ENCODE data around the gene PLCH2. TPM values are rescaled to one million over a fixed set of nuclear protein-coding genes. Genes with fewer than 3 reads are reported as not detected.
A peak's percentile ranks its signal among the peaks of the same experiment; 100 is the strongest.
"Not testable (repeated sequence)": the region's sequence is repeated elsewhere in the genome, so short reads cannot be mapped to it uniquely, and the experiment has no call there.

Gene PLCH2
- total RNA-seq, 4 donors from 2014 or later: not detected

DNA sequence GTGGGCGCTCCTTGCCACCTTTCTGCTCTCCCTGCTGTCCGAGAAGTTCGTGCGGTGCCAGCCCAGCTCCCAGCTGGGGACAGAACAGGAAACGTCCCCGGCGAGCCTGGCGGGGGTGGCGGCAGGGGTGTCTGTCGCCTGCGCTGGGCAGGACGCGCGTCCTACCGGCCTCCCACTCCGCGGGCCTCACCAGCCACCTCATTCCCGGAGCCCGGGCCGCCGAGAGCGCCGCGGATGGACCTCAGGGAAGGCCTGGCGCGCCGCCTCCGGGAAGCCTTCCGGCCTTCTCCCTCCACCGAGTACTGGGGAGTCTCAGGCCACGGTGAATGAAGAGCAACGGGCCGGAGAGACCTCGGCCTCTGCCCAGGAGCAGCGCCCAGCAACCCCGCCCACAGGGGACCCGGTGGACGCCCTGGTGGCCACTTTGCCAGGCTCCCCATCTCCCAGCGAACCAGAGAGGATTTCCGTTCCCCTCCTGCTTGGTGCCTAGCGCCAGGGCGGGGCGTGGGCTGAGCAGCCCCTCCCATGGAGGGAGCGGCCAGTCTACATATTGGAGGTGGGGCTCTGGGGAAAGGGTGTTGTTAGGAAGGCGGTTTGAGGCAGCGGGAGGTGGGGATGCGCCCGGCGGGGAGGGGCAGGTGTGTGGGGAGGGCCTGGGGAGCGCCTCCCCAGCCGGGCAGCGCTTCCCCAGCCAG lies 70.6 kb downstream of the PLCH2 start:
- peak; percentile 58 to 68 for DNase-seq
- peaks cover 12 to 29% (median 26%) of the 10 kb centered on the region in 3 donors for H3K27me3 ChIP-seq
- TF ChIP-seq POLR2A (IDR thresholded peaks at IDR 0.05): peak; percentile 21 to 48
- TF ChIP-seq, protein P1, sequence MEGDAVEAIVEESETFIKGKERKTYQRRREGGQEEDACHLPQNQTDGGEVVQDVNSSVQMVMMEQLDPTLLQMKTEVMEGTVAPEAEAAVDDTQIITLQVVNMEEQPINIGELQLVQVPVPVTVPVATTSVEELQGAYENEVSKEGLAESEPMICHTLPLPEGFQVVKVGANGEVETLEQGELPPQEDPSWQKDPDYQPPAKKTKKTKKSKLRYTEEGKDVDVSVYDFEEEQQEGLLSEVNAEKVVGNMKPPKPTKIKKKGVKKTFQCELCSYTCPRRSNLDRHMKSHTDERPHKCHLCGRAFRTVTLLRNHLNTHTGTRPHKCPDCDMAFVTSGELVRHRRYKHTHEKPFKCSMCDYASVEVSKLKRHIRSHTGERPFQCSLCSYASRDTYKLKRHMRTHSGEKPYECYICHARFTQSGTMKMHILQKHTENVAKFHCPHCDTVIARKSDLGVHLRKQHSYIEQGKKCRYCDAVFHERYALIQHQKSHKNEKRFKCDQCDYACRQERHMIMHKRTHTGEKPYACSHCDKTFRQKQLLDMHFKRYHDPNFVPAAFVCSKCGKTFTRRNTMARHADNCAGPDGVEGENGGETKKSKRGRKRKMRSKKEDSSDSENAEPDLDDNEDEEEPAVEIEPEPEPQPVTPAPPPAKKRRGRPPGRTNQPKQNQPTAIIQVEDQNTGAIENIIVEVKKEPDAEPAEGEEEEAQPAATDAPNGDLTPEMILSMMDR (IDR thresholded peaks at IDR 0.05 in 4 of 5, conservative IDR thresholded peaks at IDR 0.05 in 1 of 5): peak in 2 of 5 experiments; percentile 11 to 19
- no peaks in the 10 kb centered on the region for H3K36me3 ChIP-seq
- peak overlapping the region; percentile 53 to 63 (median 56) for H3K4me3 ChIP-seq
- peak; percentile 31 to 60 for ATAC-seq
- peaks cover 14 to 35% of the 10 kb centered on the region in 2 donors for H3K4me1 ChIP-seq
- in situ Hi-C loops (cut with MboI; ENCODE audit: low sequenced_read_pairs in 4 of 4) (loop anchor here (10.0 to 25.0 kb wide), 2 partner anchors 132 to 334 kb away; partner anchors contain the start of gene PEX10 (in 4 of the 4)), intact Hi-C loops (cut with DNase I; ENCODE audit: low total_unique reads) (loop anchor here (2.0 to 10.0 kb wide), 3 partner anchors 18 to 349 kb away; no protein-coding TSS in a partner anchor)
- H3K27ac ChIP-seq: peak overlapping the region; percentile 86 to 94 (median 88)
- H3K9me3 ChIP-seq: no peaks in the 10 kb centered on the region

DNA sequence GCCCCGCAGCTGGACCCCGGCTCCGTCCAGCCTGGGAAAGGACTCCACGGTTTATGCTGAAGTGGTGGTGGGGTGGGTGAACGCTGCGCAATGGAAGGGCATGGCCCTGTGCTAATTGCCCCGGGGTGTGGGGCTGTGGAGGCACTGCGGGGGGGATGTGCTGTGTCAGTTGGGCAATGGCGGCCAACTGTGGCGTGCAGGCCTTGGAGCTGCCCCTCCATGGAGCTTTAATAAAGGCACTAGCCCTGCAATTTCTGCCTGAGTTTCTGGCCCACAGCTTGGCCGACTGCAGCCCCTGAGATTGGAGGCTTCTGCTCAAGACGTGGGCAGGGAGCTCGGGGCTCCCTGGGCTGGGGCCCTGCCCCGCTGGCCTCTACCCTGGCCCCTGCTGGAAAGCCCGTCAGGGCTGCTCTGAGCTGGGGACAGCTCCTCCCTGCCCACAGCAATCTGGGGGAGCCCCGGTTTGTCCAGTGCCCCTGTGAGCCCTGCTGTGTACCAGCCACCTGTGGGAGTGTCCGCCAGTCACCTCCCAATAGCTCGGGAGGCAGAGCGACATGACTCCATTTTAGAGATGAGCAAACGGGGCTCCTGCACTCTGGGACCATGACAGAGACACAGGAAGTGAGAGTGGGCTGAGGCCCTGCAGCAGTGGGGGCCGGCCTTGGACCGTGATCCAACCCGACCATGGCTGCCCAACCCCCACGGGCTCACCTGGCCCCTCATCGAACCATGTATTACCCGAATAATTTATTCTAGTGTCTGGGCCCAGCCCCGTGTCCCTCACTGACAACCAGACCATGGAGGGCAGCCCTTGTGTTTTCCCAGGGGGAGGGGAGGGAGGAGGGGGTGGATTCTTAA lies 71.3 kb downstream of the PLCH2 start:
- DNase-seq (no peak), ATAC-seq (peak in 1 of 2 donors; percentile 2)
- Histone ChIP-seq H3K9me3 (no peaks in the 10 kb centered on the region), H3K27ac (peak overlapping the region; percentile 86 to 94 (median 88)), H3K4me3 (peak overlapping the region; percentile 53 to 63 (median 56)), H3K36me3 (no peaks in the 10 kb centered on the region), H3K4me1 (peaks cover 14 to 35% of the 10 kb centered on the region in 2 donors), H3K27me3 (peaks cover 10 to 26% (median 25%) of the 10 kb centered on the region in 3 donors)
- intact Hi-C loops (cut with DNase I; ENCODE audit: low total_unique reads) (loop anchor here (1.0 to 10.0 kb wide), 5 partner anchors 19 to 350 kb away; no protein-coding TSS in a partner anchor), in situ Hi-C loops (cut with MboI; ENCODE audit: low sequenced_read_pairs in 4 of 4) (loop anchor here (10.0 to 25.0 kb wide), 2 partner anchors 133 to 335 kb away; partner anchors contain the start of gene PEX10 (in 4 of the 4))
- TF ChIP-seq, protein P1 (IDR thresholded peaks at IDR 0.05 in 4 of 5, conservative IDR thresholded peaks at IDR 0.05 in 1 of 5): no peak
- TF ChIP-seq POLR2A (IDR thresholded peaks at IDR 0.05): peak in 1 of 2 donors; percentile 5

DNA sequence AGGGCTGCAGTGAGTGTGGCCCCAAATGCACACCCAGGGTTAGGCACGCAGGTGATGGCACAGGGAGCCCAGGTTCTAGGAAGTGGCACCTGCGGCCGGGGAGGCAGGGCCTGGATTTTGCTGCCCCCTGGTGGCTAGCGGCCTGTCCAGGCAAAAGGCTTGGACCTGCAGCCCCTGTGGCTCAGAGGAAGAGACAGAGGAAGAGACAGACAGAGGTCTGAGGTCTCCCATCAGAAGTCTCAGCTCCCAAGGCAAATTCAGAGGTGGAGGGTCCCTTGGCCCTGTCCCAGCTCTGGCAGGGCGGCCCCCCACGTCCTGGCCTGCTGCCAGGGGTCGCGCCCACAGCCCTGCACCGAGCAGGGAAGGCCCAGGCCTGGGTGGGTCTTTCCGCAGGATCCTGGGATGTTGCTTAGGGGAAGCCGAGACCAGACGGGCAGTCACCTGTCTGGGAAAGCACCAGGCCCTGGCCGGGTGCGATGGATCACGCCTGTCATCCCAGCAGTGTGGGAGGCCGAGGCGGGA lies 72.0 kb downstream of the PLCH2 start:
- ATAC-seq (peak; percentile 58 to 64), DNase-seq (peak; percentile 61 to 69)
- H3K4me3 ChIP-seq: peak overlapping the region; percentile 44 to 65 (median 55)
- peaks cover 10 to 25% (median 22%) of the 10 kb centered on the region in 3 donors for H3K27me3 ChIP-seq
- intact Hi-C loops (cut with DNase I; ENCODE audit: low total_unique reads): loop anchor here (1.0 to 10.0 kb wide), 4 partner anchors 37 to 351 kb away; no protein-coding TSS in a partner anchor
- no peaks in the 10 kb centered on the region for H3K36me3 ChIP-seq
- peaks cover 14 to 35% of the 10 kb centered on the region in 2 donors for H3K4me1 ChIP-seq
- in situ Hi-C loops (cut with MboI; ENCODE audit: low sequenced_read_pairs in 4 of 4): loop anchor here (10.0 to 25.0 kb wide), 2 partner anchors 133 to 336 kb away; partner anchors contain the start of gene PEX10 (in 4 of the 4)
- H3K27ac ChIP-seq: peak overlapping the region; percentile 86 to 94 (median 88)
- TF ChIP-seq, protein P1 (IDR thresholded peaks at IDR 0.05 in 4 of 5, conservative IDR thresholded peaks at IDR 0.05 in 1 of 5): peak; percentile 86 to 98 (median 96)
- TF ChIP-seq POLR2A (IDR thresholded peaks at IDR 0.05): no peak
- no peaks in the 10 kb centered on the region for H3K9me3 ChIP-seq

DNA sequence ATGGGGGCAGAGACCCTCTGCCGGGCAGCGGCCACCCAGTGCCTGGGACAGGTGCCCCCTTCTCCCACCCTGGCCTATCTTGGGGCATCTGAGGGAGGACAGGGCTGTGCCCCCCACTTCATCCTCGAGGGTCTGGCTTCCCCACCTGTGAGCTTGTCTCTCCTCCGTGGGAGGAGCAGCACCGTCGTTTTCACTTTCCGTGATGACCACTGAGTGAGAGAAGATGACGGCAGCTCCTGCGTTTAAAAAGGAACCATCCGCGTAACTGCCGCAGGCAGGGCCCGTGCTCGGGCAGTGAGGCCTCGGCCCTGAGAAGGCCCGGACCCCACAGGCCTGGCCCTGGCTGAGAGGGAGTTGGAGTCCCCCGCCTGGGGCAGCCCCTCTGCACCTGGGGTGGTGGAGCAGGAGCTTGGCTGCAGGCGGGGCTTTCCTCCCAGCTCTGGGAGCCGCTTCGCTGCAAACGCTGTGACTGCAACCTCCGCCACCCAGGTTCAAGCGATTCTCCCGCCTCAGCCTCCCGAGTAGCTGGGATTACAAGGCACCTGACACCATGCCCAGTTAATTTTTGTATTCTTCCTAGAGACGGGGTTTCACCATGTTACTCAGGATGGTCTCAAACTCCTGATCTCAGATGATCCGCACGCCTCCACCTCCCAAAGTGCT lies 73.4 kb downstream of the PLCH2 start:
- not testable (repeated sequence) for H3K9me3 ChIP-seq, H3K36me3 ChIP-seq, DNase-seq, ATAC-seq
- H3K4me1 ChIP-seq: peaks cover 11 to 35% of the 10 kb centered on the region in 2 donors
- H3K4me3 ChIP-seq: peak overlapping the region; percentile 18 to 65 (median 50)
- intact Hi-C loops (cut with DNase I; ENCODE audit: low total_unique reads) (loop anchor here (5.0 to 10.0 kb wide), 3 partner anchors 85 to 352 kb away; no protein-coding TSS in a partner anchor), in situ Hi-C loops (cut with MboI; ENCODE audit: low sequenced_read_pairs in 4 of 4) (loop anchor here (10.0 to 25.0 kb wide), 2 partner anchors 135 to 337 kb away; partner anchors contain the start of gene PEX10 (in 4 of the 4))
- H3K27me3 ChIP-seq: peaks cover 10 to 20% (median 12%) of the 10 kb centered on the region in 3 donors
- peak overlapping the region; percentile 86 to 94 (median 88) for H3K27ac ChIP-seq

DNA sequence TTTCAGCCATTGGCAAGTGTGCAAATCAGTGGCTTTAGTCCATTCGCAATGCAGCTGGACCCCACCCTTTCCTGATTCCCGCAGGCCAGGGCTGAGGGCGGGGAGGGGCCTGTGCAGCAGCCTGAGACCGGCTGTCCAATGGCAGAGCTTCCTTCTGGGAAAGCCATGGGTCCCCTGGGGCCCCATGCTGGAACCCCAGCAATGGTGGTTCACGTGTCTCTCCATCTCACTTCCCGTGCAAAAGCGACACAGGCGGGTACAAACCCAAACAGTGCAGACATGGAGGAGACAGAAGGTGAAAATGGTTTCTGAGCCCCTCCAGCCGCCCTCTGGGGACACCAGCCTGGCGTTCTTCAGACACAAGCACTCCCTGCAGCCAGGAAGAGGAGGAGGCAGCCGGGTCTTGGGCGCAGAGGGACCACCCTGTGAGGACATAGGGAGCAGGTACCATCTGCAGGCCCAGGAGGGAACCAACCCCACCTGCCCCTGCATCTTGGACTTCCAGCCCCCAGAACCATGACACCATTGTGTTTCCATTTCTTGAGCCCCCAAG lies 74.3 kb downstream of the PLCH2 start:
- H3K9me3 ChIP-seq; DNase-seq; in situ Hi-C loops (cut with MboI; ENCODE audit: low sequenced_read_pairs in 4 of 4); H3K36me3 ChIP-seq: not testable (repeated sequence)
- Histone ChIP-seq H3K27me3 (peaks cover 10 to 19% (median 12%) of the 10 kb centered on the region in 3 donors), H3K4me3 (peak overlapping the region in 2 of 4 donors; percentile 17 to 57), H3K4me1 (peaks cover 11 to 37% of the 10 kb centered on the region in 2 donors), H3K27ac (peak overlapping the region; percentile 22 to 74 (median 68))
- ATAC-seq: peak in 1 of 2 donors; percentile 7
- intact Hi-C loops (cut with DNase I; ENCODE audit: low total_unique reads): loop anchor here (10.0 kb wide), 1 partner anchor 94 kb away; no protein-coding TSS in a partner anchor
